ENCODE results near the gene FAM107B.
A peak's percentile ranks its signal among the peaks of the same experiment; 100 is the strongest.

FAM107B gene

GRCh38 chr10:14699482-14699881 lies 75.2 kb downstream of the FAM107B start:
- DNase-seq (ENCODE audit: insufficient read length, low spot score), result no peak
- no peak for FAIRE-seq

GRCh38 chr10:14698829-14699170 lies 75.9 kb downstream of the FAM107B start:
- TF ChIP-seq TAF1 (IDR thresholded peaks at IDR 0.05; ENCODE audit: low read depth, low read length) (no peak), SPI1 (IDR thresholded peaks at IDR 0.05; ENCODE audit: low read depth, low read length) (no peak)
- FAIRE-seq (peak; percentile 76), DNase-seq (ENCODE audit: insufficient read length, low spot score) (no peak)

More at GRCh38 chr10:14699482-14699881, 75.2 kb downstream of the FAM107B start:
- TF ChIP-seq POLR2AphosphoS5 (IDR thresholded peaks at IDR 0.05; ENCODE audit: low read depth, low read length), result no peak
- TF ChIP-seq TAF1 (IDR thresholded peaks at IDR 0.05; ENCODE audit: low read depth, low read length), result no peak
- TF ChIP-seq POU2F2 (IDR thresholded peaks at IDR 0.05; ENCODE audit: low read depth, low read length), result no peak
- TF ChIP-seq SPI1 (IDR thresholded peaks at IDR 0.05; ENCODE audit: low read depth, low read length), result no peak
- no peak for TF ChIP-seq POLR2A (IDR thresholded peaks at IDR 0.05; ENCODE audit: low read depth, low read length)
- no peak for TF ChIP-seq PAX5 (IDR thresholded peaks at IDR 0.05; ENCODE audit: insufficient read depth, low read length, severe bottlenecking)

GRCh38 chr10:14698111-14698828 lies 76.4 kb downstream of the FAM107B start:
- 0 out of 2 replicates have a peak, but pooled peaks have one; percentile 32 for TF ChIP-seq POU2F2 (IDR thresholded peaks at IDR 0.05; ENCODE audit: low read depth, low read length)
- TF ChIP-seq POLR2AphosphoS5 (IDR thresholded peaks at IDR 0.05; ENCODE audit: low read depth, low read length), result no peak
- FAIRE-seq (no peak), DNase-seq (ENCODE audit: insufficient read length, low spot score) (no peak)

GRCh38 chr10:14697281-14697680 lies 77.4 kb downstream of the FAM107B start:
- no peak for FAIRE-seq

GRCh38 chr10:14696821-14697220 lies 77.9 kb downstream of the FAM107B start:
- TF ChIP-seq TAF1 (IDR thresholded peaks at IDR 0.05; ENCODE audit: low read depth, low read length), result no peak
- no peak for TF ChIP-seq SPI1 (IDR thresholded peaks at IDR 0.05; ENCODE audit: low read depth, low read length)
- no peak for TF ChIP-seq PAX5 (IDR thresholded peaks at IDR 0.05; ENCODE audit: insufficient read depth, low read length, severe bottlenecking)
- TF ChIP-seq POLR2A (IDR thresholded peaks at IDR 0.05; ENCODE audit: low read depth, low read length), result no peak
- no peak for TF ChIP-seq POU2F2 (IDR thresholded peaks at IDR 0.05; ENCODE audit: low read depth, low read length)
- TF ChIP-seq POLR2AphosphoS5 (IDR thresholded peaks at IDR 0.05; ENCODE audit: low read depth, low read length), result no peak

More at GRCh38 chr10:14697281-14697680, 77.4 kb downstream of the FAM107B start:
- DNase-seq (ENCODE audit: insufficient read length, low spot score), result no peak
- TF ChIP-seq POLR2A (IDR thresholded peaks at IDR 0.05; ENCODE audit: low read depth, low read length), result no peak
- TF ChIP-seq TAF1 (IDR thresholded peaks at IDR 0.05; ENCODE audit: low read depth, low read length), result no peak
- no peak for TF ChIP-seq POLR2AphosphoS5 (IDR thresholded peaks at IDR 0.05; ENCODE audit: low read depth, low read length)
- no peak for TF ChIP-seq PAX5 (IDR thresholded peaks at IDR 0.05; ENCODE audit: insufficient read depth, low read length, severe bottlenecking)
- no peak for TF ChIP-seq POU2F2 (IDR thresholded peaks at IDR 0.05; ENCODE audit: low read depth, low read length)
- TF ChIP-seq SPI1 (IDR thresholded peaks at IDR 0.05; ENCODE audit: low read depth, low read length), result no peak

GRCh38 chr10:14695847-14696480 lies 78.7 kb downstream of the FAM107B start:
- no peak for DNase-seq (ENCODE audit: insufficient read length, low spot score)
- TF ChIP-seq POLR2A (IDR thresholded peaks at IDR 0.05; ENCODE audit: low read depth, low read length) (no peak), SPI1 (IDR thresholded peaks at IDR 0.05; ENCODE audit: low read depth, low read length) (peak; percentile 61), POU2F2 (IDR thresholded peaks at IDR 0.05; ENCODE audit: low read depth, low read length) (no peak)
- no peak for FAIRE-seq

More at GRCh38 chr10:14696821-14697220, 77.9 kb downstream of the FAM107B start:
- DNase-seq (ENCODE audit: insufficient read length, low spot score) (no peak), FAIRE-seq (no peak)

GRCh38 chr10:14693891-14694290 lies 80.8 kb downstream of the FAM107B start:
- DNase-seq (ENCODE audit: insufficient read length, low spot score) (no peak), FAIRE-seq (no peak)
- TF ChIP-seq POU2F2 (IDR thresholded peaks at IDR 0.05; ENCODE audit: low read depth, low read length) (no peak), PAX5 (IDR thresholded peaks at IDR 0.05; ENCODE audit: insufficient read depth, low read length, severe bottlenecking) (no peak), POLR2A (IDR thresholded peaks at IDR 0.05; ENCODE audit: low read depth, low read length) (no peak)

- DNase-seq (ENCODE audit: insufficient read length, low spot score) (no peak), FAIRE-seq (no peak)
Observed at GRCh38 chr10:14692344-14693076, 82.2 kb downstream of the FAM107B start.

GRCh38 chr10:14691359-14691758 lies 83.3 kb downstream of the FAM107B start:
- FAIRE-seq (no peak), DNase-seq (ENCODE audit: insufficient read length, low spot score) (no peak)
- TF ChIP-seq POLR2AphosphoS5 (IDR thresholded peaks at IDR 0.05; ENCODE audit: low read depth, low read length), result no peak
- no peak for TF ChIP-seq POLR2A (IDR thresholded peaks at IDR 0.05; ENCODE audit: low read depth, low read length)
- TF ChIP-seq PAX5 (IDR thresholded peaks at IDR 0.05; ENCODE audit: insufficient read depth, low read length, severe bottlenecking), result no peak
- TF ChIP-seq POU2F2 (IDR thresholded peaks at IDR 0.05; ENCODE audit: low read depth, low read length), result no peak
- TF ChIP-seq TAF1 (IDR thresholded peaks at IDR 0.05; ENCODE audit: low read depth, low read length), result no peak
- no peak for TF ChIP-seq SPI1 (IDR thresholded peaks at IDR 0.05; ENCODE audit: low read depth, low read length)

More at GRCh38 chr10:14692344-14693076, 82.2 kb downstream of the FAM107B start:
- TF ChIP-seq SPI1 (IDR thresholded peaks at IDR 0.05; ENCODE audit: low read depth, low read length) (no peak), POLR2AphosphoS5 (IDR thresholded peaks at IDR 0.05; ENCODE audit: low read depth, low read length) (no peak), PAX5 (IDR thresholded peaks at IDR 0.05; ENCODE audit: insufficient read depth, low read length, severe bottlenecking) (no peak), TAF1 (IDR thresholded peaks at IDR 0.05; ENCODE audit: low read depth, low read length) (no peak), POLR2A (IDR thresholded peaks at IDR 0.05; ENCODE audit: low read depth, low read length) (no peak), POU2F2 (IDR thresholded peaks at IDR 0.05; ENCODE audit: low read depth, low read length) (no peak)
